ENCODE data around the gene SPRED1. TPM values are rescaled to one million over a fixed set of nuclear protein-coding genes. Genes with fewer than 3 reads are reported as not detected.

Gene SPRED1
- total and polyA plus RNA-seq, 9 of the 15 experiments (the other 6 are each of a cell fraction or from before 2014, with no cell fraction given), result 2.8 to 17.4 (median 7.9) TPM

DNA sequence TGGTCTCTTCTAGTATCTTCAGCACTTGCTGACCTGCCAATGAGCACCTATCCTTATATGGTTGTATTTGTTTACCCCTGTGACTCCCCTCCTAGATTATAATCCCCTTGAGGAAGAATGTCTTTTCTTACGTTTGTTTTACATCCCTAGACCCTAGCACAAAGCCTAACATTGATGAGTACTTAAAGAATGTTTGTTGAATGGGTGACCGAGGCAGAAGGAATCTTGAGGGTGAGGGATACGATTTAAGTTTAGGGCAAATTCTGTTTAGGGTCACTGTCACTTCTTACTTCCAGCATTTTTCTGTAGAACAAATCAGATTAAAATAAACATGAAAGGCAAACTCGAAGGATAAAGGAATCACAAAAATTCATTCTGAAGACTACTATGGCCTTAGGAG is 120.4 kb downstream of the SPRED1 start:
- Histone ChIP-seq H3K27me3 (ENCODE audit: control insufficient read depth in 2 of 2, insufficient read depth in 2 of 2, low read length in 2 of 2) (peaks cover 0 to under 1% of the 10 kb centered on the region in 2 experiments; a peak in 3 of 5 replicates), H3K4me3 (no peak overlapping the region), H3K9ac (ENCODE audit: insufficient read depth in 1 of 2, low read depth in 2 of 2, low read length in 2 of 2) (no peak overlapping the region), H3K36me3 (ENCODE audit: control insufficient read depth, insufficient read depth, low read length) (no peaks in the 10 kb centered on the region), H2AFZ (ENCODE audit: low read depth, low read length) (no peak overlapping the region), H3K9me1 (ENCODE audit: control insufficient read depth, insufficient read depth, low read length) (no peaks in the 10 kb centered on the region), H3K9me3 (replicated peaks; ENCODE audit: control insufficient read depth, insufficient read depth, low read depth, low read length) (no peaks in the 10 kb centered on the region), H3K4me1 (replicated peaks in 1 of 2; ENCODE audit: control insufficient read depth in 2 of 2, insufficient read depth in 2 of 2, low read length in 2 of 2) (no peaks in the 10 kb centered on the region), H3K4me2 (ENCODE audit: insufficient read depth, low read length) (no peak overlapping the region), H3K79me2 (ENCODE audit: control insufficient read depth, insufficient read depth, low read length) (no peaks in the 10 kb centered on the region), H4K20me1 (replicated peaks; ENCODE audit: control insufficient read depth, insufficient read depth, low read length) (no peaks in the 10 kb centered on the region), H3K27ac (ENCODE audit: extremely low read depth, low read depth, low read length) (no peak overlapping the region)
- intact Hi-C loops (cut with micrococcal nuclease), result no loop called here
- WGBS (ENCODE audit: insufficient coverage, low coverage, missing lambda C conversion rate), result 0% methylated on average over 4 of the region's 4 CpGs
- ChIA-PET CTCF (ENCODE audit: low intra/inter-chr PET ratio) (no interaction called here), POLR2A (no interaction called here)
- no TSS peak for BruUV-seq (replicated peaks)
- ATAC-seq (no peak), FAIRE-seq (no peak), DNase-seq (ENCODE audit: extremely low read depth in 1 of 4, low spot score in 3 of 4) (no peak)
- no peak for TF ChIP-seq L3MBTL2 (IDR thresholded peaks at IDR 0.05)
- TF ChIP-seq, protein P1, sequence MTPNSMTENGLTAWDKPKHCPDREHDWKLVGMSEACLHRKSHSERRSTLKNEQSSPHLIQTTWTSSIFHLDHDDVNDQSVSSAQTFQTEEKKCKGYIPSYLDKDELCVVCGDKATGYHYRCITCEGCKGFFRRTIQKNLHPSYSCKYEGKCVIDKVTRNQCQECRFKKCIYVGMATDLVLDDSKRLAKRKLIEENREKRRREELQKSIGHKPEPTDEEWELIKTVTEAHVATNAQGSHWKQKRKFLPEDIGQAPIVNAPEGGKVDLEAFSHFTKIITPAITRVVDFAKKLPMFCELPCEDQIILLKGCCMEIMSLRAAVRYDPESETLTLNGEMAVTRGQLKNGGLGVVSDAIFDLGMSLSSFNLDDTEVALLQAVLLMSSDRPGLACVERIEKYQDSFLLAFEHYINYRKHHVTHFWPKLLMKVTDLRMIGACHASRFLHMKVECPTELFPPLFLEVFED (CRISPR knock-in tag; conservative IDR thresholded peaks at IDR 0.05), result no peak
- no peak for TF ChIP-seq BRCA1 (IDR thresholded peaks at IDR 0.05)
- no peak for TF ChIP-seq BRCA1 (CRISPR knock-in tag; IDR thresholded peaks at IDR 0.05)
- TF ChIP-seq ZFP1 (CRISPR knock-in tag; IDR thresholded peaks at IDR 0.05), result no peak
- TF ChIP-seq ETS1 (conservative IDR thresholded peaks at IDR 0.05; ENCODE audit: control insufficient read depth, low read depth, low read length), result no peak
- no peak for TF ChIP-seq SAFB (IDR thresholded peaks at IDR 0.05; ENCODE audit: borderline replicate concordance, low read depth, low read length)
- TF ChIP-seq, protein P2, sequence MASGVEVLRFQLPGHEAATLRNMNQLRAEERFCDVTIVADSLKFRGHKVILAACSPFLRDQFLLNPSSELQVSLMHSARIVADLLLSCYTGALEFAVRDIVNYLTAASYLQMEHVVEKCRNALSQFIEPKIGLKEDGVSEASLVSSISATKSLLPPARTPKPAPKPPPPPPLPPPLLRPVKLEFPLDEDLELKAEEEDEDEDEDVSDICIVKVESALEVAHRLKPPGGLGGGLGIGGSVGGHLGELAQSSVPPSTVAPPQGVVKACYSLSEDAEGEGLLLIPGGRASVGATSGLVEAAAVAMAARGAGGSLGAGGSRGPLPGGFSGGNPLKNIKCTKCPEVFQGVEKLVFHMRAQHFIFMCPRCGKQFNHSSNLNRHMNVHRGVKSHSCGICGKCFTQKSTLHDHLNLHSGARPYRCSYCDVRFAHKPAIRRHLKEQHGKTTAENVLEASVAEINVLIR (CRISPR knock-in tag; IDR thresholded peaks at IDR 0.05), result no peak
- in situ Hi-C loops (cut with MboI), result no loop called here
